ELR (cell line): ENCODE measurements around the gene EML6.

Source experiments
- DNase-seq: peaks from one replicate; pipeline ENCODE4 v3.0.0-alpha.2; 2015; ENCODE audit warnings: low read depth

The EML6 gene

DNA sequence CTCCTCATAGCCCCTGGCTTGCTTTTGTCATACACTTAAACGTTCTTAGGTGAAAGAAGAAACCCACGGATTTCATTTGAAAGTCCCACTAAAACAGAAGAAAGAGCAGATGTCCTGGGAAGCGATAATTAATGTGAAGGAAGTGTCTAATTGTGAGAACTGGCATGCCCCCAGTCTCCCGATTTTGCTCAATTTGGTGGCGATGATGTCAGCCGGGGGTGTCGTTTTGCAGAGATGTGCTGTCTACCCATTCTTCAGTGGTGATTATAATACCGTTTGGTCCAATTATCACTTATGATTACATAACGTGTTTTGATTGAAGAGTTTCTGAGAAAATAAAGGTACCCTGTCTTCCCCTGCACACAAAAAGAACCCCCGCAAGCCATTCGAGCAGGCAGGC, 223.7 kb downstream of the EML6 start:
- no peak for DNase-seq

GRCh38 chr2:54947646-54948045, 224.2 kb downstream of the EML6 start:
- DNase-seq: no peak

- DNase-seq: no peak
Observed at GRCh38 chr2:54948120-54948519, 224.7 kb downstream of the EML6 start.

GRCh38 chr2:54949431-54949830, 226.0 kb downstream of the EML6 start:
- peak; percentile 70 for DNase-seq

- DNase-seq: no peak
Observed at GRCh38 chr2:54950811-54951210, 227.3 kb downstream of the EML6 start.

- DNase-seq: no peak
Observed at GRCh38 chr2:54952425-54952824, 229.0 kb downstream of the EML6 start.

DNA sequence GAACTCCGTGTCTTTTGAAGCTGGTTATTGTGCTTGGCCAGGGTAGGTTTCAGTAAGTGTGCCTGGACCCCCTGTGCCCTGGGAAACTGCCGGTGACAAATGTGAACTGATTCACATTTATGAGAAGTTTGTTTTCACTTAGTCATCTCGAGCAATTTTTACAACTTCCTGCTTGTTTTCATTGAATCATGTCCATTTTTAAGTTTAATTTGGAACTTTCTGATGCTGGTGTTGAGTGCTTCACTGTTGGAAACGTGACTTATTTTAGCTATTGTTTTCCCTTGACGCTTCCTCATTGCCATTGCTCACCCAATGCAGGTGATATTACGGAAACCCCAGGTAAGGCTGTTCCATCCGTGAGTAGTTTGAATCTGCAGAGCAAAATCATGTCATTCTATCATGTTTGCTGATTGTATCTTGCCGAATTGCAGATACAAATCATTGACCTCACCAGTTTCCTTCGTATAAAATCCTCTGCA, 229.6 kb downstream of the EML6 start:
- peak; percentile 83 for DNase-seq

DNA sequence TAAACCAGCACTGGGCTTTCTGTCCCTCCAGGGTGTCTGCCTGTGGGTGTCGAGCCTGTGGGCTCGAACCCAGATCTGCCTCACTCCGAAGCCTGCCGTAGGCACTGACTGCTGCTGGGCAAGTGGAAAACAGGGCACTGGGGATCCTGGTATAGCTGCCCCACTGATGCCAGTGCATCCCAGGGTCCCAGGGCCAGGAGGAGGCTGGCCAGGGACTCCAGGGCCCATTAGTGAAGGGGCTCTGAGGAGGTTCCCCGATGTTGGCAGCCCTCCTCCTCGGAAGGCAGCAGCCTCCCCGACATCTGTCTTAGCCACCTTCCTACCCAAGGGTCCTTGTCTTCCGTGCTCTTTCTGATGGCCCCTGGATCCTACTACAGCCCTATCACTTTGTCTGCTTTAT, 230.7 kb downstream of the EML6 start:
- no peak for DNase-seq

DNA sequence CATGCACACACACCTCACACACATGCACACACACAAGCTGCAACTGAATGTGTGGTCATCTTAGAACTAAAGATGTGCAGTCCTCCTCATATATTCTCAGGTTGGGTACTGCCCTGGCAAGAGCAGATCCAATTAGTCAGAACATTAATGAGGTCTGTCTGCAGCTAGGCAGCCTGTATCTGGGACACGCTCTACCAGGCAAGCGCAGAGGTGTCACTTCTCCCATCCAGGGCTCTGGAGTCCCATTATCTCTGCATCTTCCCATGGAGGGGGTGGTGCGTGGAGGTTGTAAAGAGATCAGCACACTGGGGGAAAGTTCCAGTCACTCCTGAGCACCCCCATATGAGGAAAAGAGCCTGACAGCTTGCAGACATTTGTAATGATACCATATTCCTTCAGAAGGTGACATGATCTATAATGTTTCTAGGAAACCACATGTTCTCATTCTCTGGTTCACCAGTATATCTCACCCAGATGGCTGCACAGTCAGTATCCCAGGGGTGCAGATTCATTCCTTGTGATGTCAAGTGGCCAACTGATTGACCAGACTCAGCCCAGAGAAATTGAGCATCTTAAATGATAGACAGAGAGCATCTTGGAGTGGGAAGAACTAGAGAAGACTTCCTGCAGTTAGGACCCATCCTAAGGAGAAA, 231.4 kb downstream of the EML6 start:
- no peak for DNase-seq

GRCh38 chr2:54955358-54956110, 232.1 kb downstream of the EML6 start:
- no peak for DNase-seq

DNA sequence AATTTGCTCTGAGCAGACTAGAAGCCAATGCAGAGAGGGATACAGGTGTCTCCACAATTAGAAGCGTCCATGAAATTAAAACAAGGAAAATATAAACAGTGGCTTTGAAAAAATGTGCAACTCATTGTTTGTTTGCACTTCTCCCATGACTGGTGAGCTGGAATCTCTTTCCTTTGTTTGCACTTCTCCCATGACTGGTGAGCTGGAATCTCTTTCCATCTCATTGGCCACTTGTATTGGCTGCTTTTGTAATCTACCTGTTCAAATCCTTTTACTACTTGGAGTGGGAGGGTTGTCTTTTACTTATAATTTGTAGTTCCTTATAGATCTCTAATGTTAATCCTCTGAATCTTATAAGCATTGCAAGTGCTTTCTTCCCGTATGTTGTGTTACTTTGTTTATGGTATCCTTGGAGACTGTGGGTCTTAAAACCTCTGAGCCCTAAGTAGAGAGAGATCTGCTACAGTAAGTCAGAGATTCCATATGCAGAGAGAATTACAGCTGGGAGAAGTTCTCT, 232.7 kb downstream of the EML6 start:
- no peak for DNase-seq

DNA sequence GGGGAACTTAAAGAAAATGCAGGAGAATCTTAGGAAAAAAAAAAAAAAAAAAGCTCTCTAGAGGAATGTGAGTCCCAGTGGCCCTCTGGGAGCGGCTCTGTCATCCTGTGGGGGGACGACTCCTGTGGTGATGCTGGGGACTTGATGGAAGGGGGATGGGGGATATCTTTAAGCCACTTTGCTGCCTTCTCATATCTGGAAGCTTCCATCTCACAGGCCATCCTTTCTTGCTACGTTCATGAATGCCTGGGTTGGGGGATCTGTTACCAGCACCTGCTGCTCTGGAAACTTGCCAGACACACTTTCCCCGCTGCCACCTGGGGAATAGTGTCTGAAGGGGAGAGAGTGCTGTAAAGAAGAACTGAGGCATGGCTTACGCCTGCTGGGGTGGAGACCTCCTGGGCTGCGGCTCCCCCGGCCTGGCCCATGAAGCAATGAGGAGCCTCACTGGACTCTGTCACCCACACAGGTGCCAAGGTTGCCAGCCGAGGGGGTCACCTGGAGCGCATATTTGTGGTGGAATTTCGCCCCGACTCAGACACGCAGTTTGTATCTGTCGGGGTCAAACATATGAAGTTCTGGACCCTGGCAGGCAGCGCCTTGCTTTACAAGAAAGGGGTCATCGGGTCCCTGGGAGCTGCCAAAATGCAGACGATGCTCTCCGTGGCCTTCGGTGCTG, 234.0 kb downstream of the EML6 start:
- DNase-seq: no peak

DNA sequence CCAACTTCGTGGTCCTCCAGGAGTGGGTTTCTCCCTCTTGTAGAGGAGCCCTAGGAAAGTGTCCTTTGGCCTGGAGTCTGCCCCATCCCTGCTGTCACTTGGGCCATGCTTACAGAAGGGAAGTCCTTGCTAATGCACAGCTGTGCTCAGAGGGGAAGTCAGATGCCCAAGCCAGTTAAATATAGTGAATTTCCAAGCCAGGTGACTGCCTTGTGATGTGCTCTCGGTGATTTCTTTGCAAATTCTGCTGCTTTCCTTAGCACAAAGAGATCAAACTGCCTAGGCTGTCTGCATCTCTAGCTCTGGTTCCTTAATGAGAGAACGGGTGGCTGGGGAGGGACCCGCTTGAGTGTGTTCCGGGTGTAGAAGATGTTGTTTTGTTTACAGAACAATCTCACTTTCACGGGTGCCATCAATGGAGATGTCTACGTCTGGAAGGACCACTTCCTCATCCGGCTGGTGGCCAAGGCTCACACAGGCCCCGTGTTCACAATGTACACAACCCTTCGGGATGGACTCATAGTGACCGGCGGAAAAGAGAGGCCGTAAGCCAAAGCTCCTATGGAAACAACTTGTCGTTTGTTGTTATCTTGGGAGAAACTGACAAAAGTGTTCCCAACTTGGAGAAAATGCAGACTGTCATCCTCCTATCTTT, 235.4 kb downstream of the EML6 start:
- DNase-seq: no peak

DNA sequence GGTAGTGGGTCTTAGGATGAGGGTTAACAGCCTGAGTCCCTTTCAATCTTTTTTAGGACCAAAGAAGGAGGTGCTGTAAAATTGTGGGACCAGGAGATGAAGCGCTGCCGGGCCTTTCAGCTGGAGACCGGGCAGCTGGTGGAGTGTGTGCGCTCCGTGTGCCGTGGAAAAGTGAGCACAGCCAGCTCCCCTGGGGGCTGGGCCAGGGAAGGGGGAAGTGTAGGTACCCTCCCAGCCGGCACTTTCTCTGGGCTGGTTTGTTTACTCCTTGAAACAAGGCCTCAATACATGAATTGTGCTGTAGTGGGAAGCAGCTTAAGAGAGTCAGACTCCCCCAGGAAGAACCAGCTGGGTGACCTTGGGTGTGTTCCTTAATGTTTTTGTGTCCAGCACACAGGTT, 236.7 kb downstream of the EML6 start:
- no peak for DNase-seq

- DNase-seq: no peak
Observed at GRCh38 chr2:54962511-54962910, 239.0 kb downstream of the EML6 start.

DNA sequence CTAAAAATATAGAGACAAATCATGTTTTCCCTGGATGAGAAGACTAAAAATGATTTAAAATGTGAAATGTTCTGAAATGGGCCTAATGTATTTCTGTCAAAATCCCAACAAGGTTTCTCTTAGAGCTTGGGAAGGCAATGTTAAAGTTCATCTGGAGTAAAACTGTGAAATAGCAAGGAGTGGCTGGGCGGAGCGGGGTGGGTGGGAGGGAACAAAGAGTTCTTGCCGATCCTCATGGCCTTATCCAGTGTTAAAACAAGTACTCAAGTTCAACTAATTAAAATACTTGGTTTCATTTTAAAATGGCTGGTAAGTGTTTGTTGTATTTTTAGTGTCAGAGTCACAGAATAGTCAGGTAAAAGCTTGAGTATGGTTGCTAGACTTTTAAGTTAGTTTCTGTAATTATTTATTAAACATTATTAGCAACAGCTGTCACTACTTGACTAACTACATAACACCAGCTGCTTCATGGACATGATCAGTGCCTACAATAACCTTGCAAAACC, 239.5 kb downstream of the EML6 start:
- no peak for DNase-seq

- no peak for DNase-seq
Observed at GRCh38 chr2:54963476-54963875, 240.0 kb downstream of the EML6 start.

GRCh38 chr2:54964271-54964670, 240.8 kb downstream of the EML6 start:
- DNase-seq: peak; percentile 73

- no peak for DNase-seq
Observed at GRCh38 chr2:54964816-54965215, 241.4 kb downstream of the EML6 start.

- DNase-seq: no peak
Observed at GRCh38 chr2:54965425-54965824, 242.0 kb downstream of the EML6 start.

DNA sequence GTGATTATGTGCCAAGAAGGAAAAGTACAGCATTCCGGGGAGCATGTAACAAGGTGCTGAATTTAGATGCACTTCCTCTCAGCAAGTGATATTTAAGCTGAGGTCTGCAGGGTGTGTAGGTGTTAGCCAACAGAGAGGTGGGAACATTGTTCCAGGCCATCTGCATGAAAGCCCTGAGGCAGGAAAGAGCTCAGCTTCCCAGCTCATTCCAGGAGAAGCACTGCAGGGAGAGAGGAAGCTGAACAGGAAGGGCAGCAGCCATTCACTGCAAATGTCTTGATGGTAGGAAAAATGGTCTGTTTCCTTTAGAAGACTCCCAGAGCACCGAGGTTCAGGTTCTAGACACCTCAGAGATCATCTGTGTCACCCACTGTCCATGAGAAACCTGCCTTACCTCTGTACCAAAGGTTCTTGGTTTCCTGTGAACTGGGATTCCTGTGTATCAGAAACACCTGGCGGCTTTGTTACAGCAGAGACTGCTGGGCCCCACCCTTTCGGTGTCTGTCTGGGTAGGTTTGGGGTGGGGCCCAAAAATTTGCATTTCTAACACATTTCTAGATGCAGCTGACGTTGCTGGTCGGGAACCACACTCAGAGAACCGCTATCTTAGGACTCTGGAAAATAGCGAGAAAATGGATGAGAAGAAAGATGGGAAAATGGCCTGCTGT, 242.8 kb downstream of the EML6 start:
- DNase-seq: peak; percentile 43

GRCh38 chr2:54966837-54967236, 243.4 kb downstream of the EML6 start:
- no peak for DNase-seq
